Astrocyte (in vitro differentiated cells and primary cell): ENCODE data around the gene NUP155. TPM values are rescaled to one million over a fixed set of nuclear protein-coding genes. Genes with fewer than 3 reads are reported as not detected.

Source experiments
- DNase-seq: peaks from one replicate; pipeline ENCODE4 v3.0.0-alpha.2; 2010; ENCODE audit warnings: low read depth
- FAIRE-seq: peaks from 2 replicates; lab custom pipeline; 2011; peaks lifted over from hg19 to GRCh38; lab: Jason Lieb, UNC
- H2AFZ ChIP-seq: 2 replicates; pipeline ENCODE4 v1.6.0; 2012; ENCODE audit warnings: low read depth, low read length, inconsistent platforms
- H3K27ac ChIP-seq: 2 replicates; pipeline ENCODE4 v1.5.1; 2011; ENCODE audit warnings: low read depth, low read length, inconsistent platforms
- H3K27me3 ChIP-seq: 2 replicates; pipeline ENCODE4 v1.6.0; 2011; ENCODE audit warnings: low read length, inconsistent platforms; ENCODE audit not compliant: insufficient read depth
- H3K36me3 ChIP-seq: 2 replicates; pipeline ENCODE4 v1.5.1; 2011; ENCODE audit warnings: low read length, inconsistent platforms; ENCODE audit not compliant: insufficient read depth
- H3K4me1 ChIP-seq: 2 replicates; pipeline ENCODE4 v1.5.1; 2011; ENCODE audit warnings: low read length, inconsistent platforms; ENCODE audit not compliant: insufficient read depth
- H3K4me2 ChIP-seq: 2 replicates; pipeline ENCODE4 v1.6.0; 2012; ENCODE audit warnings: low read length, inconsistent platforms
- H3K4me3 ChIP-seq: 2 replicates; pipeline ENCODE4 v1.5.1; 2011; ENCODE audit warnings: low read depth, mild to moderate bottlenecking, low read length, inconsistent platforms; ENCODE audit not compliant: insufficient read depth
- H3K79me2 ChIP-seq: 2 replicates; pipeline ENCODE4 v1.6.0; 2012; ENCODE audit warnings: mild to moderate bottlenecking, low read length, inconsistent platforms; ENCODE audit not compliant: insufficient read depth
- H3K9ac ChIP-seq: 2 replicates; pipeline ENCODE4 v1.6.0; 2012; ENCODE audit warnings: mild to moderate bottlenecking, low read length, inconsistent platforms
- H3K9me3 ChIP-seq: 2 replicates; pipeline ENCODE4 v1.5.1; 2012; ENCODE audit warnings: low read depth, mild to moderate bottlenecking, low read length, inconsistent platforms; ENCODE audit not compliant: insufficient read depth
- H4K20me1 ChIP-seq: 2 replicates; pipeline ENCODE4 v1.6.0; 2012; ENCODE audit warnings: low read length, inconsistent platforms; ENCODE audit not compliant: insufficient read depth
- H3K27ac Mint-ChIP-seq: one replicate; pipeline ENCODE4 v1.8.0; 2021; ENCODE audit warnings: mild to moderate bottlenecking, mixed read lengths; ENCODE audit not compliant: unreplicated experiment
- H3K27me3 Mint-ChIP-seq: one replicate; pipeline ENCODE4 v1.8.0; 2021; ENCODE audit warnings: low read depth, mixed read lengths; ENCODE audit not compliant: unreplicated experiment
- H3K36me3 Mint-ChIP-seq: one replicate; pipeline ENCODE4 v1.8.0; 2021; ENCODE audit warnings: low read depth, mixed read lengths; ENCODE audit not compliant: unreplicated experiment
- H3K4me1 Mint-ChIP-seq: one replicate; pipeline ENCODE4 v1.8.0; 2021; ENCODE audit warnings: low read depth, mixed read lengths; ENCODE audit not compliant: unreplicated experiment
- H3K4me3 Mint-ChIP-seq: one replicate; pipeline ENCODE4 v1.8.0; 2021; ENCODE audit warnings: mild to moderate bottlenecking, moderate library complexity, mixed read lengths; ENCODE audit not compliant: unreplicated experiment
- H3K9me3 Mint-ChIP-seq: one replicate; pipeline ENCODE4 v1.8.0; 2021; ENCODE audit warnings: mild to moderate bottlenecking, mixed read lengths; ENCODE audit not compliant: unreplicated experiment
- EZH2 ChIP-seq: IDR thresholded peaks from 2 replicates; pipeline ENCODE4 v1.6.1; 2012; ENCODE audit warnings: mild to moderate bottlenecking, low read length, inconsistent platforms; ENCODE audit not compliant: insufficient read depth
- total RNA-seq: library from RNA; stranded (reverse); gene quantifications from 2 replicates; pipeline ENCODE4 v1.2.1, GENCODE V29; 2021
- TF ChIP-seq, protein P1 (sequence below): IDR thresholded peaks from 2 replicates; pipeline ENCODE4 v1.5.1; 2011; ENCODE audit warnings: low read depth, mild to moderate bottlenecking, inconsistent platforms, low read length, moderate library complexity; ENCODE audit not compliant: insufficient read depth

NUP155 gene
- total RNA-seq, 1 donor from 2014 or later = 28.8 TPM

GRCh38 chr5:37255774-37256358 lies 115.0 kb downstream of the NUP155 start:
- Histone ChIP-seq H3K27me3 (no peaks in the 10 kb centered on the region), H3K36me3 (no peaks in the 10 kb centered on the region), H3K27ac (no peak overlapping the region), H3K4me2 (no peak overlapping the region), H2AFZ (no peak overlapping the region), H4K20me1 (no peaks in the 10 kb centered on the region), H3K9ac (no peak overlapping the region), H3K79me2 (no peaks in the 10 kb centered on the region), H3K4me3 (no peak overlapping the region), H3K4me1 (no peaks in the 10 kb centered on the region), H3K9me3 (no peaks in the 10 kb centered on the region)
- H3K4me3 Mint-ChIP-seq = no peak overlapping the region
- no peak overlapping the region for H3K27ac Mint-ChIP-seq
- H3K27me3 Mint-ChIP-seq = no peaks in the 10 kb centered on the region
- peaks cover 3% of the 10 kb centered on the region for H3K4me1 Mint-ChIP-seq
- peaks cover 6% of the 10 kb centered on the region for H3K36me3 Mint-ChIP-seq
- TF ChIP-seq EZH2 = no peak
- TF ChIP-seq, protein P1, sequence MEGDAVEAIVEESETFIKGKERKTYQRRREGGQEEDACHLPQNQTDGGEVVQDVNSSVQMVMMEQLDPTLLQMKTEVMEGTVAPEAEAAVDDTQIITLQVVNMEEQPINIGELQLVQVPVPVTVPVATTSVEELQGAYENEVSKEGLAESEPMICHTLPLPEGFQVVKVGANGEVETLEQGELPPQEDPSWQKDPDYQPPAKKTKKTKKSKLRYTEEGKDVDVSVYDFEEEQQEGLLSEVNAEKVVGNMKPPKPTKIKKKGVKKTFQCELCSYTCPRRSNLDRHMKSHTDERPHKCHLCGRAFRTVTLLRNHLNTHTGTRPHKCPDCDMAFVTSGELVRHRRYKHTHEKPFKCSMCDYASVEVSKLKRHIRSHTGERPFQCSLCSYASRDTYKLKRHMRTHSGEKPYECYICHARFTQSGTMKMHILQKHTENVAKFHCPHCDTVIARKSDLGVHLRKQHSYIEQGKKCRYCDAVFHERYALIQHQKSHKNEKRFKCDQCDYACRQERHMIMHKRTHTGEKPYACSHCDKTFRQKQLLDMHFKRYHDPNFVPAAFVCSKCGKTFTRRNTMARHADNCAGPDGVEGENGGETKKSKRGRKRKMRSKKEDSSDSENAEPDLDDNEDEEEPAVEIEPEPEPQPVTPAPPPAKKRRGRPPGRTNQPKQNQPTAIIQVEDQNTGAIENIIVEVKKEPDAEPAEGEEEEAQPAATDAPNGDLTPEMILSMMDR = no peak
- H3K9me3 Mint-ChIP-seq = peaks cover 18% of the 10 kb centered on the region
- FAIRE-seq (no peak), DNase-seq (no peak)

- Histone ChIP-seq H3K4me2 (no peak overlapping the region), H3K4me3 (no peak overlapping the region), H3K79me2 (no peaks in the 10 kb centered on the region), H4K20me1 (no peaks in the 10 kb centered on the region), H3K4me1 (peaks cover 2% of the 10 kb centered on the region), H3K27ac (no peak overlapping the region), H2AFZ (no peak overlapping the region), H3K27me3 (no peaks in the 10 kb centered on the region), H3K9me3 (no peaks in the 10 kb centered on the region), H3K36me3 (no peaks in the 10 kb centered on the region), H3K9ac (no peak overlapping the region)
- DNase-seq (no peak), FAIRE-seq (no peak)
- no peaks in the 10 kb centered on the region for H3K27me3 Mint-ChIP-seq
- no peak for TF ChIP-seq EZH2
- TF ChIP-seq, protein P1 = no peak
- H3K9me3 Mint-ChIP-seq = peaks cover 14% of the 10 kb centered on the region
- H3K4me1 Mint-ChIP-seq = peaks cover 3% of the 10 kb centered on the region
- H3K4me3 Mint-ChIP-seq = no peak overlapping the region
- H3K36me3 Mint-ChIP-seq = peaks cover 6% of the 10 kb centered on the region
- no peak overlapping the region for H3K27ac Mint-ChIP-seq
Measured at GRCh38 chr5:37254581-37254980, 116.3 kb downstream of the NUP155 start.

GRCh38 chr5:37251665-37252064 lies 119.2 kb downstream of the NUP155 start:
- Histone ChIP-seq H3K36me3 (no peaks in the 10 kb centered on the region), H4K20me1 (no peaks in the 10 kb centered on the region), H3K4me3 (no peak overlapping the region), H3K9me3 (no peaks in the 10 kb centered on the region), H3K9ac (no peak overlapping the region), H3K4me1 (peaks cover 4% of the 10 kb centered on the region), H3K4me2 (no peak overlapping the region), H2AFZ (no peak overlapping the region), H3K27me3 (no peaks in the 10 kb centered on the region), H3K27ac (no peak overlapping the region), H3K79me2 (peaks cover 20% of the 10 kb centered on the region)
- no peak for FAIRE-seq
- no peak for DNase-seq
- H3K4me1 Mint-ChIP-seq = peaks cover 4% of the 10 kb centered on the region
- TF ChIP-seq EZH2 = no peak
- TF ChIP-seq, protein P1 = no peak
- peaks cover 6% of the 10 kb centered on the region for H3K36me3 Mint-ChIP-seq
- no peak overlapping the region for H3K27ac Mint-ChIP-seq
- peaks cover 9% of the 10 kb centered on the region for H3K9me3 Mint-ChIP-seq
- H3K4me3 Mint-ChIP-seq = no peak overlapping the region
- no peaks in the 10 kb centered on the region for H3K27me3 Mint-ChIP-seq
